ENCODE data around the gene CYSLTR2.

DNA sequence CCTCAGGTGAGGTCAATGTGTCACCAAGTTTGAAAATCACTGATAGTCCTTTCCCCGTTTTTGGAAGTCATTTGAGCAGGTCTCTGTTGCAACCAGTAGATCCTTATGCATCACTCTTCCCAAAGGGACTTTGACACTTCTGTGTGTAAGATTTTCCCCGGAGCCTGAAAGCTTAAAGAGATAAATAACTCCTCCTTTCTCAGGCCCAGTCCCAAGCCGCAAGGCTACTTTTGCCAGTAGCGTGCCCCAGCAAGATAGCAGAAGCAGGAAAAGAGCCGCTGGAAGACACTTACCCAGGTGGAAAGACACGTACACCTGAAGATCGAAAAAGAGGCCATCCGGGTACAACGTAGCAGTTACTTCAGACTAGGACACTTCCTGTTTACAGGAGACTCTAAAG lies 106.9 kb downstream of the CYSLTR2 start:
- TF ChIP-seq CTCF (conservative IDR thresholded peaks at IDR 0.05 in 1 of 2, IDR thresholded peaks at IDR 0.05 in 1 of 2; ENCODE audit: extremely low read depth in 1 of 2, insufficient read depth in 1 of 2, low read depth in 1 of 2, low read length in 2 of 2) (no peak), EZH2 (IDR thresholded peaks at IDR 0.05; ENCODE audit: borderline replicate concordance, low read length) (no peak)

All from mammary epithelial cell (primary cell).